DMS53 treated with DMSO at 0.1 percent for 48 hours (cell line): ENCODE measurements around the gene FYB1.
"Not testable (repeated sequence)": the region's sequence is repeated elsewhere in the genome, so short reads cannot be mapped to it uniquely, and the experiment has no call there.

ENCODE experiments used
- DNase-seq: peaks from one replicate; lab custom pipeline; 2025; ENCODE audit not compliant: unreplicated experiment; lab: John Stamatoyannopoulos, UW

The FYB1 gene

GRCh38 chr5:39231705-39232525, 12.6 kb upstream of the FYB1 start:
- peak; percentile 12 for DNase-seq

DNA sequence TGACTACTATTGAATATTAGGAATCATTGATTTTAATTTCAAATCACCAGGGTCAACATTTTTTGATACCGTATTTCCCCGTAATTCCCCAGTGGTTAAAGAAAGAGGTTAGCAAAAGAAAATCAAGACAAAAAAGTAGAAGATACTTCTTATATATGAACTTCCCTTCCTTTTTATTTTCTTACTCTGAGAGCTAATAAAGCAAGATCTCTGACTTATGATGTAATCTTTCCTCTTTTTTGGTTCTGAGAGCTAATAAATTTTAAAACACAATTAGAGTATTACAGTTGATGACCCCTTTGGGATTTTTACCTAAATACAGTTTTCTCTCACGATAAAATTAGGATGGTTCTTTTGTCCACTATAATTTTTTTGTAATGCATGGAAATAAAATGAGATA, 9.2 kb upstream of the FYB1 start:
- no peak for DNase-seq

- no peak for DNase-seq
Observed at GRCh38 chr5:39226558-39226957, 7.2 kb upstream of the FYB1 start.

- DNase-seq, result no peak
Observed at GRCh38 chr5:39226100-39226451, 6.7 kb upstream of the FYB1 start.

- DNase-seq, result no peak
Observed at GRCh38 chr5:39225405-39226099, 6.2 kb upstream of the FYB1 start.

DNA sequence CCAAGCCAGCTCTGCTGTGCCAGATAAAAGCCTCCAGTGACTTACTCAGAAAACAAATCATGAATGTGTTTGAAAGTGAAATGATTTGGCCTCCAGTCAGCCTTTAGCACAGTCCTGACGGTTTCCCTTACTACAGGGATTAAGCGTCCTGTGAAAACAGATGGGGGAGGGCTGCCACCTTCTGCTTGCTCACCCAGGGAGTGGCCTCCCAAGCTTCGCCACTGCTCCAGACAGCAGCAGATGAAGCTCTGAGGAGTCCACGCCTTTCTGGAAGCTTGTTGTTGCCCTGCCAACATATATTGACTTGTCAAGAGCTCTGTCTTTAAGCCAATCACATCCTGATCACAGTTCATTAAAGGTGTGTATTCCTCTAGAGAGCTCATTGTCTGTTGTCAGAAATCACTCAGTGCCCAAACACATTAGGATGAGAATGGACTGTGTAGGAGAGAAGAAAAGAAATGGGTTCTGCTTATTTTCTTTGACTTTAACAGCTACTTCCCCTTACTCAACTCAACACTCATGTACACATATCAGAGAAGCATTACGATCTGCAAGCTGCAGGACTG, 4.9 kb upstream of the FYB1 start:
- no peak for DNase-seq

DNA sequence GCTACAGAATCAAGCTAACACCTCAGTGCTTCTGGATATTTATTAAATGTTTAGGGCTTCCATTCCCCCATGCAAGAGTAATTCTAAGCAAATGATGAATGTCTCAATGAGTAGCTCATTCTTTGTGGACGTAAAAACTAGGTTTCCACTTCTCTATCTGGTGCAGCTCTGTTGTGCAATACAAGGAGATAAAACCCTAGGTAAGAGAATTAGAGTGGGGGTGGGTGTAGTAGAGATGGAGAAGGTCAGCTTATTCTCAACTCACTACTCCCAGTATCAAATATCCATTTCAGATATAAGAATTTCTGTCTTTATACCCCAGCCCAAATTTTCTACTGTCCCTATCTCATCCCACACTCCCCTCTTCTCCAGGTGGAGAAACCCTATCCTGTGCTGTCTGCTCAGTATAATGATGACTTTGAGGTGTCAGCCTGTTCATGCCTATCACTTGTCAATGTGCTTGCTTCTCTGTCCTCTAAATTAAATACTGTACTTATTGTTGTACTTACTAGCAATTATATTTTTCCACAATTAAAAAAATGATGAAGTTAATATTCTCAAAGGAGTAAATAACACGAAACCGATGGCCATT, 4.3 kb upstream of the FYB1 start:
- DNase-seq, result no peak

GRCh38 chr5:39221671-39222070, 2.3 kb upstream of the FYB1 start:
- not testable (repeated sequence) for DNase-seq

DNA sequence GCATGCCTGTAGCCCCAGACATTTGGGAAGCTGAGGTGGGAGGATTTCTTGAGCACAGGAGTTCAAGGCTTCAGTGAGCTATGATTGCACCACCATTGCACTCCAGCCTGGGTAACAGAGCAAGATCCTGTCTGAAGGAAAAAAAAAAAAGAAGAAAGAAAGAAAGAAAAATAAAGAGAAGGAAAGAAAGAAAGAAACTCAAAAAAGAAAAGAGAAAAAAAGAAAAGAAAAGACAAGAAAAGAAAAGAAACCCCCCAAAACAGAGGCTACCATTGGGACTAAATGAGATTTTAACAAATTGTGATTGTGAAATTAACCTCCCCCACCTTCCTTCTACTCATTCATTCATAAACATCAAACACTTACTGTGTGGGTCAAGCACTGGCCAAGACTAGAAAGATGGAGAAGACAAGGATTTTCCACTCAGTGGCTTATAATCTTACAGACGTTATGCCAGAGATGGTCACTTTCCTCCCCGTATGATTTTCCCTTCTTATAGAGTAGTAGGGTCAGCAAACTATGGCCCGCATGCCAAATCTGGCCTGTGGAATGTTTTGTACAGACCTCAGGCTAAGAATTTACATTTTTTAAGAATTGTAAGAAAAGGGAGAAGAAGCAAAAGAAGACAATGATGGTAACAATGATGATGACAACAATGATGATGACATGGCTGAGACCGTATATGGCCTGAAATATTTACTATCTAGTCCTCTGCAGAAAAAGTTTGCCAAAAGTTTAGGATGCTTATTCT, 1.1 kb upstream of the FYB1 start:
- no peak for DNase-seq

GRCh38 chr5:39218482-39219402, 621 bp downstream of the FYB1 start:
- DNase-seq, result no peak

- peak; percentile 52 for DNase-seq
Observed at GRCh38 chr5:39217365-39218281, 1.7 kb downstream of the FYB1 start.

DNA sequence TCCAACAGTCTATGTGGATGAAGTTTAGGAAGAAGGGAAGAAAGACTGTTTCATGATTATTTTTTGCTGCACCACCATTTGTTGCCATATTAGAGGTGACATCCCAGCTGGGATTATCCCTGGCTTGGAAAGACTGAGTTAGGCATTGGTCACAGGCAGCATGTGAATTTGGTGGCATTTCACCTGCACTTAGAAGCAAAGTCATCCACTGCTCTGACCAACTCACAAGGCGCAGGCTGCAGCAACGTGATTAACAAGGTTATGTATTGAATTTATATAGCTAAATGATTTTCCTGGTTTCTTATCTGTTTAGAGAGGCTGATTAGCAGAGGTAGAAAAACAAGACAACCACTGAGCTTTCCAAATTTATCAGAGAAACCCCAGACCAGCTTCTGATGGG, 2.7 kb downstream of the FYB1 start:
- no peak for DNase-seq

DNA sequence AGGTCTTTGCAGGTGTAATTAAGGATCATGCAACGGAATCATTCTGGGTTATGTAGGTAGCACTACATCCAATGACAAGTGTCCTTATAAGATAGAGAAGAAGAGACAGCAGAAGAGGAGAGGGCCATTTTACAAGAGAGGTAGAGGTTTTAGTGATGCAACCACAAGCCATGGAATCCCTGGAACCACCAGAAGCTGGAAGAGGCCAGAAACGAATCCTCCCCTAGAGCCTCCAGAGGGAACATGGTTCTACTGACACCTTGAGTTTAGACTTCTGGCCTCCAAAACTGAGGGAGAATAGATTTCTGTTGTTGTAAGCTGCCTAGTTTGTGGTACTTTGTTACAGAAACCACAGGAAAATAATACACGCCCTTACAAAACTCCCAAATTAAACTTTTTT, 3.5 kb downstream of the FYB1 start:
- no peak for DNase-seq

DNA sequence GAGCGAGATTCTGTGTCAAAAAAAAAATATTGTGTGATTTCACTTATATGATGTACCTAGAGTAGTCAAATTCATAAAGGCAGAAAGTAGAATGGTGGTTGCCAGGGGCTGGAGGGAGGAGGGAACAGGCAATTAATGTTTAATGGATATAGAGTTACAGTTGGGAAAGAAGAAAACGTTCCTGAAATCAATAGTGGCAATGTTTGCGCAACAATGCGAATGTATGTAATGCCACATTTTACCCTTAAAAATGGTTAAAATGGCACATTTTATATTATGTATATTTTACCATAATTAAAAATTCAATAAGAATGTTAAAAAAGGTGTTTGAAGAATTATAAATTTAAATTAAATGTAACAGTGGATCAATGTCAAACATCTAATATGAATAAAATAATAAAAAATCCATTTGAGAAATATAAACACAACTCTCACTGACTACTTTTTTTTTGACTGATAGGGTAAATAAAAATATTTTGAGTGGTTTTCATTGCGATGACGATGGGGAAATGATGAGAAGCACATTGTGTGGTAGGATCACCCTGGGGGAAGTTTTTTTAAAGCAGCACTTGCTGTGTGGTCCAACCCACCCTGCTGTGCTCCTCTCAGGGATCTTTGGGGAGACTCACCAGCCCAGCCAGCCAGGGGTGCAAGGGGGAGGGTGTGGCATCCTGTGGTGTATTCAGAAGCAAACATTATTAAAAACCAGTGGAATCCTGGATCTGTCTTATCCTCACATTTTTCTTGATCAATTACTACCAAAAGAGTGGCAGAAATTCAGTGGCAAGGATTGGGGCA, 4.3 kb downstream of the FYB1 start:
- DNase-seq, result no peak

DNA sequence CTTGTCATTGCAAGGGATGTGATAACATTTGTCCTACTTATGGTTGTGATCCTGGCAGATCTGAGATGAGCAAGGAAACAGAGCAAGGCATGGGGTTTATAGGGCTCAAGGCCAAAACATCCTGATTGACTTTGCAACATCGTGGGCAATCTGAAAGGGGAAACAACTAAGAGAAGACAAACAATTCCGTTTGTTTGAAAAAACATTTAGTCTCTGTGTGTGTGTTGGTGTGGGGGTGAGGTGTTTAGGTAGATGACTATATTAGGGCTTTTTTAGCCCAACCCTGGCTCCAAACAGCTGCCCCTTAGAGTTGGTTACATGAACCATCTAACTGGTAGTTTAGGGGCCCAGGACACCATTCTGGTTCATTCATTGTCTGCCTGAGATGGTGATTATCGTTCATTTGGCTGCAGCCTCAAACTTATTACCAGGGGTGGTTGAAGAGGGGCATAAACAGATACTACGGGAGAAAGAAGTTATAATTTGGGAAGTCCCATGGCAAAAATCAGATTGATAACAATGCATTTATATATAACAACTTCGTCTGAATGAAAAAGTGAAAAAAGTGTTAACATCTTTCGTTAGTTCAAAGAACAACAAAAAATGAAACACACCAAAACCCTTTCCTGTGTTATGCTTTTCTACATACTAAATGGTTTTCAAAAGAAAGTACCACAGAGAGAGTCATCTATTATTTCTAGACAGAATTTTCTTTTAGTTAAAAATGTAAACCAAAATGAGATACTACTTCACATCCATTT, 5.7 kb downstream of the FYB1 start:
- DNase-seq, result no peak

- no peak for DNase-seq
Observed at GRCh38 chr5:39211773-39212172, 7.6 kb downstream of the FYB1 start.

DNA sequence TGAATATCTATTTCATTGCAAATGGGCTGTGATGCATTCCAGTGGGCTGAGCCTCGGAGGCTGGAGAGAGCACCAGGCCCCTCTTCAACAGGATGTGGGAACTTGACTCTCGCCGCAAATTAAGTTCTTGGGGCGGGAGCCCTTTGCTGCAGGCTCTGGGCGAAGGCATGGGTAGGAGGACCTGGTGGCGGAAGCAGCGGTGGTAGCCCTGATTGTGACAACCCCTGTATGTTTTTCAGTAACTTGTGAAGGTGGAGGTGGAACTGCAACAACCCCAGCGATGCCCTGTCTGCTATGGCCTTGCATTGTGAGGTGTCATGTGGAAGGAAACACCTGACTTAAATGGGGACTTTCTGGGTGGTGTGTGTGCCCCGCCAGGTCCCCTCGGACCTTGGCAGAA, 9.4 kb downstream of the FYB1 start:
- DNase-seq, result no peak

GRCh38 chr5:39208471-39208870, 10.9 kb downstream of the FYB1 start:
- no peak for DNase-seq
